Measurements from ENCODE around the gene RIOK3. TPM values are rescaled to one million over a fixed set of nuclear protein-coding genes. Genes with fewer than 3 reads are reported as not detected.

The RIOK3 gene
- total and polyA plus RNA-seq, 7 donors = 38.2 to 206 (median 54.6) TPM

DNA sequence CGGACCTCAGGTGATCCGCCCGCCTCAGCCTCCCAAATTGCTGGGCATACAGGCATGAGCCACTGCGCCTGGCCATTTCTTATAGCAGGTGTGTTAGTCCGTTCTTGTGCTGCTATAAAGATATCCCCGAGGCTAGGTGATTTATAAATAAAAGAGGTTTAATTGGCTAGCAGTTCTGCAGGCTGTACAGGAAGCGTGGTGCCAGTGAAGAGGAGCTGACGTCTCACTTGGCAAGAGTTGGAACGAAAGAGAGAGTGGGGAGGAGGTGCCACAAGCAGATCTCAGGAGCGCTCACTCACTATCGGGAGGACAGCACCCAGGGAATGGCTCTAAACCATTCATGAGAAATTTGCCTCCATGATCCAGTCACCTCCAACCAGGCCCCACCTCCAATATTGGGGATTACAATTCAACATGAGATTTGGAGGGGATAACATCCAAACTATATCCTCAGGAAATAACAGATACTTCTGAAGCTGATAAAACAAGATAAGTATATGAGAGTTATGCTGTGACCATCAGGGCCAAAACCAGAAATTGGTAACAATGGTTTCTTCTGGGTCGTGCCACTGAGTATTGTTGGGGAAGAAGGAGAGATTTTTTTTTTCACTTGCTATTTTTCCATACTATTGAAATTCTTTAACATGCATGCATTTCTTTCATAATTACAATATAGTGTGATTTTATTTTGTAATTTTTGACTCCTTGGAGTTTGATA is 42.8 kb downstream of the RIOK3 start:
- H3K36me3 ChIP-seq = no peaks in the 10 kb centered on the region
- H3K9me3 ChIP-seq = no peaks in the 10 kb centered on the region
- no peaks in the 10 kb centered on the region for H3K27me3 ChIP-seq
- H3K27ac ChIP-seq = no peak overlapping the region
- 43 to 56% methylated on average over 12 of the region's 12 CpGs for WGBS, 2 donors
- DNase-seq = no peak
- no peaks in the 10 kb centered on the region for H3K4me1 ChIP-seq
- intact Hi-C loops (cut with DNase I) = no loop called here
- H3K4me3 ChIP-seq = no peak overlapping the region
- TF ChIP-seq POLR2A (IDR thresholded peaks at IDR 0.05) = no peak
- no peak for TF ChIP-seq POLR2AphosphoS5 (IDR thresholded peaks at IDR 0.05)
- TF ChIP-seq, protein P1, sequence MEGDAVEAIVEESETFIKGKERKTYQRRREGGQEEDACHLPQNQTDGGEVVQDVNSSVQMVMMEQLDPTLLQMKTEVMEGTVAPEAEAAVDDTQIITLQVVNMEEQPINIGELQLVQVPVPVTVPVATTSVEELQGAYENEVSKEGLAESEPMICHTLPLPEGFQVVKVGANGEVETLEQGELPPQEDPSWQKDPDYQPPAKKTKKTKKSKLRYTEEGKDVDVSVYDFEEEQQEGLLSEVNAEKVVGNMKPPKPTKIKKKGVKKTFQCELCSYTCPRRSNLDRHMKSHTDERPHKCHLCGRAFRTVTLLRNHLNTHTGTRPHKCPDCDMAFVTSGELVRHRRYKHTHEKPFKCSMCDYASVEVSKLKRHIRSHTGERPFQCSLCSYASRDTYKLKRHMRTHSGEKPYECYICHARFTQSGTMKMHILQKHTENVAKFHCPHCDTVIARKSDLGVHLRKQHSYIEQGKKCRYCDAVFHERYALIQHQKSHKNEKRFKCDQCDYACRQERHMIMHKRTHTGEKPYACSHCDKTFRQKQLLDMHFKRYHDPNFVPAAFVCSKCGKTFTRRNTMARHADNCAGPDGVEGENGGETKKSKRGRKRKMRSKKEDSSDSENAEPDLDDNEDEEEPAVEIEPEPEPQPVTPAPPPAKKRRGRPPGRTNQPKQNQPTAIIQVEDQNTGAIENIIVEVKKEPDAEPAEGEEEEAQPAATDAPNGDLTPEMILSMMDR (IDR thresholded peaks at IDR 0.05) = no peak
- no peak for TF ChIP-seq EP300 (IDR thresholded peaks at IDR 0.05)

DNA sequence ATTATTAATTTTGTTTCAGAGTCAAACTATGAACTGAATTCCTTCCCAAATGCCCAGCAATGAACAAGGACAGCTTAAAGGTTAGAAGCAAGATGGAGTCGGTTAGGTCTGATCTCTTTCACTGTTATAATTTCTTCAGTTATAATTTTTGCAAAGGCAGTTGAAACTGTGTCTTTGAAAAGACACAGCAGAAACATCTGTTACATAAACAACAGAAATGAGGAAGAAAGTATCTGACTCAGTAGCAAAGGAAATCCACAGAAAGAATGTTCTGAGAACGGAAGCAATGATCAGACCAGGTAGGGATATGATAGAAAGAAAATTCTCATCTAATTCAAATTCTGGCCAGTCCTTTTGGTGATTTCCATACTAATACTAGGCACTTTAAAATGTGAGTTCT is 45.0 kb downstream of the RIOK3 start:
- Histone ChIP-seq H3K27ac (no peak overlapping the region), H3K4me3 (no peak overlapping the region), H3K4me1 (peaks cover 0 to 7% (median 7%) of the 10 kb centered on the region in 4 donors), H3K9me3 (no peaks in the 10 kb centered on the region), H3K36me3 (no peaks in the 10 kb centered on the region), H3K27me3 (no peaks in the 10 kb centered on the region)
- intact Hi-C loops (cut with DNase I) = no loop called here
- DNase-seq = no peak
- TF ChIP-seq POLR2A (IDR thresholded peaks at IDR 0.05) = no peak
- TF ChIP-seq, protein P1 (IDR thresholded peaks at IDR 0.05) = no peak
- no peak for TF ChIP-seq POLR2AphosphoS5 (IDR thresholded peaks at IDR 0.05)
- no peak for TF ChIP-seq EP300 (IDR thresholded peaks at IDR 0.05)
- 60 to 85% methylated on average over 2 of the region's 2 CpGs for WGBS, 2 donors

DNA sequence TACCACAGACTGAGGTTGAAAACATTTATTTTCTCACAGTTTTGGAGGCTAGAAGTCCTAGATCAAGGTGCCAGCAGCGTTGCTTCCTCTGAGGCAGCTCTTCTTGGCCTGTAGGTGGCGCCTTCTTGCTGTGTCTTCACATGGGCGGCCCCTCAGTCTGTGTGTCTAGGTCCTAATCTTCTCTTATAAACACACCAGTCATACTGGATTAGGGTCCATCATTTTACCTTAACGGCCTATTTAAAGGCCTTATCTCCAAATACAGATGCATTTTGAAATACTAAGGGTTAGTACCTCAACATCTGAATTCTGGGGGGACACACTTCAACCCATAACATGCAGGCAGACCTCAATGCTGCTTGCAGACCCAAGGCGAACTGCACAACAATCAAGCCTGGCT is 45.8 kb downstream of the RIOK3 start:
- no peaks in the 10 kb centered on the region for H3K36me3 ChIP-seq
- H3K27me3 ChIP-seq = no peaks in the 10 kb centered on the region
- DNase-seq = peak; percentile 75
- H3K27ac ChIP-seq = no peak overlapping the region
- TF ChIP-seq, protein P1 (IDR thresholded peaks at IDR 0.05) = peak in 3 of 4 experiments; percentile 34 to 63 (median 45)
- TF ChIP-seq POLR2AphosphoS5 (IDR thresholded peaks at IDR 0.05) = no peak
- no peaks in the 10 kb centered on the region for H3K9me3 ChIP-seq
- intact Hi-C loops (cut with DNase I) = no loop called here
- 21 to 28% methylated on average over 5 of the region's 5 CpGs for WGBS, 2 donors
- H3K4me3 ChIP-seq = no peak overlapping the region
- peaks cover 0 to 10% (median 7%) of the 10 kb centered on the region in 4 donors for H3K4me1 ChIP-seq

DNA sequence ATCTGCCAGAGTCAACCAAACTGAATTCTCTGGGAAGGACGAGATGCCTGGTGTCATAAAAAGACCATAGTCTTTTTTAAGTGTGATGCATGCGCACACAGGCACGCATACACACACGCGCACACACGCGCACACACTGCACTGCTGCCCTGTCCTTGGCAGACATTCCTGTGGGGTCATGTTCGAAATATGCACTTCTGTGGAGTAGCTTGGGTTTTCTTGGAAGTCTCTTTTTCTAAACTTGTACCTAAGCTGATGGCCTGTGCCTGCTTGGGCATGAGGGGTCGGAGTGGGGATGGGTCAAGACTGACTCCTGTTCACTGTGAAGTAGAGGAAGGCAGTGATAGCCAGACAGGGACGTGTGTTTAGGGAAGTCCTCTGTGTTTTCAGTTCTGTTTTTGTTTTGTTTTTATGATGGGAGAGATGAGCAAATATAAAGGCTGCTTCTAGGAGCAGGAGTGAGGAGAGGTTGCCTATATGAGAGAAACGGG is 46.2 kb downstream of the RIOK3 start:
- Histone ChIP-seq H3K9me3 (no peaks in the 10 kb centered on the region), H3K27me3 (no peaks in the 10 kb centered on the region), H3K36me3 (no peaks in the 10 kb centered on the region), H3K4me1 (peaks cover 0 to 14% (median 11%) of the 10 kb centered on the region in 4 donors), H3K4me3 (no peak overlapping the region), H3K27ac (no peak overlapping the region)
- TF ChIP-seq EP300 (IDR thresholded peaks at IDR 0.05) (no peak), POLR2A (IDR thresholded peaks at IDR 0.05) (no peak), POLR2AphosphoS5 (IDR thresholded peaks at IDR 0.05) (no peak)
- TF ChIP-seq, protein P1 (IDR thresholded peaks at IDR 0.05) = no peak
- WGBS, 2 donors = 48 to 70% methylated on average over 11 of the region's 11 CpGs
- intact Hi-C loops (cut with DNase I) = no loop called here
- no peak for DNase-seq
